Stimulated activated CD4-positive, alpha-beta T cell treated with anti-CD3 and anti-CD28 coated beads, Interleukin-1b, Interleukin-23, amount 100 ng/mL, for 48 hours (primary cell): ENCODE results near the gene CALN1.
"Not testable (repeated sequence)": the region's sequence is repeated elsewhere in the genome, so short reads cannot be mapped to it uniquely, and the experiment has no call there.

Experiments used
- DNase-seq: peaks from one replicate; pipeline ENCODE4 v3.0.0-alpha.2; 2020

Gene CALN1

GRCh38 chr7:72408966-72409637, 3.0 kb downstream of the CALN1 start:
- no peak for DNase-seq

DNA sequence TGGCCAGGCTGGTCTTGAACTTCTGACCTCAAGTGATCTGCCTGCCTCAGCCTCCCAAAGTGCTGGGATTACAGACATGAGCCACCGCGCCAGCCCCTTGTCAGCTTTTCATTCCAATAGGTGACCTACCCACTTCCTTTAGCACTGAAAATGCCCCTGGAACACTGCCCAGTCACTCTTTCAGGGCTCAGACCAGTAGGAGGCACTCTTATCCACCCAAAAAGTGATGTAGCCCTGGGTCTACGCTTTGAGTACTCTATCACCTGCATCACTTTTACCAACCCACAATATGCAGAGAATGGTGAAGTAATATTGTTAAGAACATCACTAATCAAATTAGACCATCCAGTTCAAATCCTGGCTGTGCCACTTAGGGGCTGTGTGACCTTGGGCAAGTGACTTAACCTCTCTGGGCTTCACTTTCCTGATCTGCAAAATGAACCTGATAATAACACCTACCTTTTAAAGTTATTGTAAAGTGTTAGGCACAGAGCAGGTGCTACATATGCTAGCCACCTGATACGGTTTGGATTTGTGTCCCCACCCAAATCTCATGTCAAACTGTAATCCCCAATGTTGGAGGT, 5.2 kb downstream of the CALN1 start:
- no peak for DNase-seq

- no peak for DNase-seq
These were observed 6.3 kb downstream of the CALN1 start for GRCh38 chr7:72405871-72406270.

DNA sequence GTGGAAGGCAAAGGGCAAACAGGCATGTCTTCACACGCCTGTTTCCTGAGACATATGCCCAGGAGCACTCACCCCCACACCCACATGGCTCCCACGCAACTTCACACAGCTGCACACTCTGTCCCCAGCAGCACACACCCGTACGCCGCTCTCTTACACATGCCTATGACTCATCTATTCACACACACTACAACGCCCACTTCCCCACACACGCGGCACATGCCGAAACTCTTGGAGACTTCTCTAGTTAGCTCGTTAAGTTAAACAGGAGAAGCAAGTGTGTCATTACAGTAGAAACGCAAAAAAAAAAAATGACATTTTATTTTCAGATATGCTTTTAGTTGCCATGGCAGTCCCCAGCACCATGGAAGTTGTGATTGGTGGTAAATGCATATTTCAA, 6.7 kb downstream of the CALN1 start:
- peak; percentile 6 for DNase-seq

- no peak for DNase-seq
These were observed 7.4 kb downstream of the CALN1 start for GRCh38 chr7:72404743-72405142.

DNA sequence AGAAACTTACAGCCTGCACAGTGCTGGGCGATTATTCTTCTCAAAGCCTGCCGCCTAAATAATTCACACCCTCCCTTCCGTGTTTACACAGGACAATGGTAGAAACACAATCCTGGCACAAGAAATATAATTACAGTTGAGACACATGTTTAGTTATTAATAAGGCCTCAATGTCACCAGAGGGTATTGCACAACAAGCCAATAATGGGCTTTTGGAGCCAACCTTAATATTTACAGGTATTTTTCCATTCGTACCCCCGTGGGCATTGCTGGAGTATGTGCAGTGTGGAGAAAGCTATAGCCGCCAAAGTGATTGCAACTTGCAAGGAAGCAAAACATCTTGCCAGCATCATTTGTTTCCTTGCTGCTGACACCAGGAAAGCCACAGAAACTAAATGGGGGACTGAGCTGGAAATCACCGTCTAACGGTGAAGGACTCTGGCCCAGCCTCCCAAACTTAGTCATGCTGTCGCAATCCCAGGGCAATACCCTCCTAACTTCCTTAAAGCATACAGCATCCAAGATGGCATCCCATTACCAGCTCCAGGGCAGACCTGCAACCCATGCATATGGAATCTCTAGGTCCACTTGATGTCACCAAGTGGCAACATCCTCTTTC, 8.6 kb downstream of the CALN1 start:
- no peak for DNase-seq

DNA sequence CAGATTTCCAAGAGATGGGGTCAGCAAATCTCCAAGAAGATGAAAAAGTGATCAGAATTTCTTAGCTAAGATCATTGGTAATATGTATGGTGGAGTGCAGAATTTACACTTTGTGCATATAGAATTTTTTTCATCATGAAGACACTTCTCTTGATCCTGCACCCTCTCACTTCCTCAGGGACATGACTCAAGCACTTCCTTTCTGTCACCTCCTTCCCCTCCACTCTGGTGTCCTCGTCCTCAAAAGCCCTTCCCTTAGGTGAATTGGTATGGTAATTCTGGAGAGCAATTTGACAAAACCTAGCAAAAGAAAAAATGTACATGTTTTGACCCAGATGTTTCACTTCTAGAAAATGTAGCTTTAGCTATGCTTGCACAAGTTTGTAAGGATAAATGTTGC, 18.1 kb downstream of the CALN1 start:
- DNase-seq: no peak

- no peak for DNase-seq
These were observed 20.2 kb downstream of the CALN1 start for GRCh38 chr7:72391821-72392377.

DNA sequence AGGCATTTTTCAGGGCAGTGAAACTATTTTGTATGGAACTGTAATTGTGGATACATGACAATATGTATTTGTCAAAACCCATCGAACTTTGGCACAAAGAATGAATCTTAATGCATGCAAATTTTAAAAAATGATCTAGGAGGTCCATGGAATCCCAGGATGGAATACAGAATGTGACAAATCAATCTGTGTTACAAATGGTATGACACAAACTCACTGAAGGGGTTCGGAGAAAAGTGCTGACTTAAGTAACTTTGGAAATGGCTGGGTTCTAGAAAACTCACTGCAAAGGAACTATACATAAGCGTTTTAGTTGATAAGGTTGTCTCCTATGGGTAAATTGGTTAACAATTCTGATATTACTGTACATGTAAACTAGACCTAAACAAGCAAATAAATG, 26.0 kb downstream of the CALN1 start:
- no peak for DNase-seq

- DNase-seq: no peak
These were observed 49.9 kb downstream of the CALN1 start for GRCh38 chr7:72362246-72362645.

- DNase-seq: no peak
These were observed 66.9 kb downstream of the CALN1 start for GRCh38 chr7:72345208-72345727.

GRCh38 chr7:72343991-72344390, 68.1 kb downstream of the CALN1 start:
- DNase-seq: no peak

DNA sequence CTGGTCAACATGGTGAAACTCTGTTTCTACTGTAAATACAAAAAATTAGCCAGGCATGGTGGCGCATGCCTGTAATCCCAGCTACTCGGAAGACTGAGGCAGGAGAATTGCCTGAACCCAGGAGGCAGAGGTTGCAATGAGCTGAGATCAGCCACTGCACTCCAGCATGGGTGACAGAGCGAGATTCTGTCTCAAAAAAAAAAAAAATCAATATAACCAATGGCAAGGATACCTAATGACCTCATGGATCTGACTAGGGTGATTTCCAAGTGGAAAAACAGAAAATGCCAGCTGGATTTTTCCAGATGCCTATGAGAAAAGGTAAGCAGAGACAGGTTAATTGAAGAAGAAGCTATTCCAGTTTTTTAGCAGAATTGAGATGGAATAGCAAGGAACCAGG, 68.8 kb downstream of the CALN1 start:
- DNase-seq: not testable (repeated sequence)

GRCh38 chr7:72337390-72338167, 74.6 kb downstream of the CALN1 start:
- DNase-seq: no peak

DNA sequence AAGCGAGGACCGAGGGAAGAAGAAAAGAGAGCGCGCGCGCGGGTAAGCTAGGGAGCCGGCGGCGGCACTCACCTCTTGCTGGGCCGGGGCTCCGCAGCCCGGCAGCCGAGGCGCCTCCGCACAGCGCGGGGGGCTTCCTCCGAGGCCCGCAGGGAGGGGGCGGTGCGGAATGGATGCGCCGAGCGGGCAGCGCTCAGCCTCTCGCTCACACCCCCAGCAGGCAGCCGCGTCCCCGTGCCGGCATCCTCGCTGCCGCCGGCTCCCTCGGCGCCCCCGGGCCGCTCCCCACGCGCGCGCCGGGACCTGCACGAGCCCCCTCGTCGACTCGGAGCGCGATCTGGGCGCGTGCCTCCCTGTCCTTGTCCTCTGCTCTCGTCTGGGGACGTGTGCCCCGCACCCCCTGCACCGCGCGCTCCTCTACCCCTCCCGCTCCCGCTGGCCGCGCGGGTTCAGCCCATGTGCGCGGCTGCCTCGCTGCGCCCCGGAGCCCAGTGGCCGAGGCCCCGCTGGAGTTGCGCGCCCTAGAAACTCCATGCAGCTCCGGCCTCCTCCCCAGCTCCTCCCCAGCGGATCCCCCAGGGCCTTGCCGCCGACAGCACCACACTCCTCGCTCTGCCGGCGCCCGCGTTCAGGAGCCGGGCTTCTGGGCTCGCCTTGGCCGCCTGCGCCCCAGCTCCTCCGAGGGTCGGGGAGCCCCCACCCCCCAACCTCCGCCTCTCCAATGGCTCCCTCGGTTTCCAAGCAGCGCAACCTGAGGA, 75.3 kb downstream of the CALN1 start:
- DNase-seq: no peak

- no peak for DNase-seq
These were observed 75.8 kb downstream of the CALN1 start for GRCh38 chr7:72336382-72336631.

DNA sequence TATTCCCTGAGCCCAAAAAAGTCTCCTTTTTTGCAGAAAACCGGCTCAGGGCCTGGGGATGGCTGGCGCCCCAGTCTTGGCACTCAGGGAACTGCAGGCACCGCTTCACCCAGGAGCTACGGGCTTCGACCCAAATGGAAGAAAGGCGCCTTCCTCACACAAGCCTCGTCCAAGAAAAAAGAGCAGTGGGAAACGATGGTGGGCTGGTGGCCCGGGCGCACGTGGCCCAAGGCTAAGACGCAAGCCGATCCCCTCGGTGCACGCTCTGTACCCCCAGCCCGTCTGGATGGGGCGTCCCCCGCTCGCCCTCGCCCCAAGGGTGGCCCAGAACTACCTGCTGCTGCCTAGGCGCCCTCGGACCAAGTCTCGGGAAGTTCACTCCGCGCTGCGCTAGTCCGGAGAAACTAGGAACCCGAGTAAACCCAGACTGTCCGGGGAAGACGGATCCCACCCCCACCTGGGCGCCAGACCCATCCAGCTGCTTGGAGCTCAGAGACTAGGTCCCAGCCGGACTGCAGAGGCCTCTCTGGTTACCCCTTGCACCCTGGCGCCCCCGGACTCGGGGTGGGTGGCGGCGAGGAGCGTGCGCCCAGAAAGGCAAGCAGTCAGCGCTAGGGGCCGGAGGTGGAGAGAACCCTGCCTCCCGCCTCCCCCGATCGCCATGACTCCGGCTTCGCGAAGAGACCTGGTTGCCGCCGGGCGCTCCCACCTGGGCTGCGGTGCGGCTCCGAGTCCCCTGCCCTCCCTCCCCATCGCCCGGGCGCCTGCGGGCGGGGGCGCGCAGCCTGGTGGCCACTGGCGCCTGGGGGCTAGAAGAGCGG, 76.4 kb downstream of the CALN1 start:
- no peak for DNase-seq

DNA sequence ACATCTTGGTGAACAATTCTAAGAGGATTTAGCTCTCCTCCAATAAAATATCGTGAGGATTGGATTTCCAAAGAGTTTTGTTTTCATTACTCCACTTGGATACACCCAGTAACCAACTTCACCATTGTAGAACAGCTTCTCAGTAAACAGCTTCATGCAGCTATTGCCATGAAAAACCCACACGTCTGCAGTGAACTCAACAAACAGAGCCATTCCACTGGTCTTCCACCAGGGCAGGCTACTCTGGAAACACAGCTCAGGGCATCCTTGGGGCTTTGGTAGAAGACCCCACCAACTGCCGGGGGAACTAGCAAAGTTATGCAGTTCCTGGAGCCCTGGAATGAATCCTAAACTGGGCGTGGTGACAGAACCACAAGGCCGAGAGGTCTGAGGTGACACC, 77.4 kb downstream of the CALN1 start:
- DNase-seq: no peak

GRCh38 chr7:72334066-72334465, 78.1 kb downstream of the CALN1 start:
- DNase-seq: no peak

DNA sequence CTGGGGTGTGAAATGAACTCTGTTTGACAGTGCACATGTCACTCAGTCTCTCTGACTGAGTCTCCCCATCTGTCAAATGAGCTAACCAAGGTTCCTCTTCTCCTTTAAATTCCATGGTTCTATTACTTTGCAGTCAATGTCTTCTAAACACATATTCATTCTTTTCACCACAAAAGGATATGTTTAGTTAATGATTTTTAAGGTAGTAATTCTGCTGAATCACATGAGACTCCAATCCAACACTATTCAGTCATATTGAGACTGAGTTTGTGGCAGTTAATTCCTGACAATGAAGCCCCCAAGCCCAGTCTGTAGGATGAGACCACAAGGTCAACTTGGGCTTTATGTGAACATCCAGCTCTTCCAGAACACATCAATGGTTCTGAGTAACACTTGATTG, 85.3 kb downstream of the CALN1 start:
- DNase-seq: no peak

DNA sequence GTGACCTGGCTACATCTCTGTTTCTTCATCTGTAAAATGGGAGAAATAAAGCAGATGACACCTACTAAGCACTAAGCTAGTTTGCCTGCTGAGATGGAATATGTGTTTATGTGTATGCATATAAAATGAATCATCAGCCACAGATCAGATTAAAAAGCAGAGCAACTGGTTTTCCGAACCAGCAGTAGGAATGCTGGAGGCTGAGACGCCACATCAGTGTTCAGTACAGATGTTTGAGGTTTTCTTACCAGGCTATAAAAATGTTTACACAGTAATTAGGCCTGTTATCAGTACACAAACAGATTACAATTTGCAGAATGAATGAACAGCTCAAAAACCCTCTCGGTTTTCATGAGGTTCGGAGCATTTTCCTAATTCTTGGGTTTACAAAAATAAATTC, 85.8 kb downstream of the CALN1 start:
- no peak for DNase-seq

DNA sequence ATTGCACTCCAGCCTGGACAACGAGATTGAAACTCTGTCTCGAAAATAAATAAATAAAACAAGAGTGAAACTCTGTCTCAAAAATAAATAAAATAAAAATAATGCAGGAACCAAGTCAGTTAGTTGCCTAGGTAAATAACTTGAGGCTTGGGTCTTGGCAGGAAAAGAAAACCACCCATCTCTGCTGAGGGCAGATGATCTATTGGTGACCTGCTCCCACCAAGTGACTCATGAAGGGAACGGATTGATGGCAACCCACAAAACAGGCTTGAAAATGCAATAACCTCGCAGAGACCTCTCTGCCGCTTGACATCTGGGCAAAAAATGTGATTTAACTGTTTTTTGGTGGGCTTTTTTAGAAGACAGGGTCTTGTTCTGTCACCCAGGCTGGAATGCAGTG, 86.6 kb downstream of the CALN1 start:
- DNase-seq: no peak
